Central memory CD4-positive, alpha-beta T cell (primary cell): ENCODE data around the gene TVP23B.
A peak's percentile ranks its signal among the peaks of the same experiment; 100 is the strongest.
"Not testable (repeated sequence)": the region's sequence is repeated elsewhere in the genome, so short reads cannot be mapped to it uniquely, and the experiment has no call there.

ENCODE experiments used
- DNase-seq: peaks from one replicate; pipeline ENCODE4 v3.0.0; 2022

TVP23B gene

DNA sequence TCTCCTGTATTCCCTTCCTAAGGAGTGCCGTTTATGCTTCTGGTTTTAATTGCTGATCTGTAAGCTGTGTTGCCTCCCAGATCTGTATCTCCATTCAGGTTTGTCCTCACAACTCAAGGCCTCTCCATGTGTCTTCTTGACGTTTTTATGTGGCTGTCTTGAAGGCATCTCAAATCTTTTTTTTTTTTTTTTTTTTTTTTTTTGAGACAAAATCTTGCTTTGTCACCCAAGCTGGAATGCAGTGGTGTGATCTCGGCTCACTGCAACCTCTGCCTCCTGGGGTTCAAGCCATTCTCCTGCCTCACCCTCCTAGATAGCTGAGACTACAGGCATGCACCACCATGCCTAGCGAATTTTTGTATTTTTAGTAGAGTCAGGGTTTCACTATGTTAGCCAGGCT, 13.9 kb downstream of the TVP23B start:
- not testable (repeated sequence) for DNase-seq

GRCh38 chr17:18796887-18797286, 15.9 kb downstream of the TVP23B start:
- not testable (repeated sequence) for DNase-seq

- DNase-seq = not testable (repeated sequence)
Measured at GRCh38 chr17:18803458-18804245, 22.7 kb downstream of the TVP23B start.

GRCh38 chr17:18815924-18816323, 34.9 kb downstream of the TVP23B start:
- not testable (repeated sequence) for DNase-seq

DNA sequence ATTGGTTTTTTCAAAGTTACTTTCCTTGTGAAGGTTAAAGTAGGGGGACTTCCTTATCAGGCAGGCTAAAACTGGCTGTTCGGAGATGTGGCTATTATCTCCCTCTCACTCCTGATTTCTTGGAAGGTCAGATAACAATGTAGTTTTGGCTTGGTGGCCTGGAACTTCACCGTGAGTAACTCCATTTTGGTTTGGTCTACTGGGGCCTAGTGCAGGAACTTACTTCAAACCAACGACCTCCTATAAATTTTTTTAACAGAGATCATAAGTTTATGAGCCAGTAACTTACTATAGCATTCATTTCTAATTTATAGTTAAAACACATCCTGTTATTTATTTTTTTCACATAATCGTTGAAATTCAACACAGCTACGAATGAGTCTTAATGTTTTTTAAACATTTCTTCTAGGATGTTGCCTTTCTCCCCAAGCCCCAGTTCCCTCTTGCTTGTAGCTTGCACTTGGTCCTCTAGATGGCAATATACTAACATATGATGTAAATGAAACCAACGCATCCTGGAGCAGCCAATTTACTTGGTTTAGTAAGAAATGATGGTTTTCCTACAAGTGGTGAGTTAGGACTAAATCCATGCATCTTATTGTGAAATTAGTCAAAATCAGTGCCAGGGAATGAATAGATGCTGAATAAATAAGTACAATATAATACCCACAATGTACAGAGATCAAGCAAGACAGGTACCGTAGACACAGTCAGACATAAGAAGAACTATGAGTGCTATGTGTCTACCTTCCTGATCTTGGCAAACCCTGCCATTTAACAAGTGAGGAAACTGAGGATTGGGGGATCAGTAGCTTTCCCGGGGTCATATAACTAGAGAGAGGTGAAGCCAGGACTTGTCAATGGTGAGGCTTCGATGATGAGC, 35.7 kb downstream of the TVP23B start:
- peak; percentile 61 for DNase-seq

GRCh38 chr17:18821430-18821829, 40.4 kb downstream of the TVP23B start:
- not testable (repeated sequence) for DNase-seq

DNA sequence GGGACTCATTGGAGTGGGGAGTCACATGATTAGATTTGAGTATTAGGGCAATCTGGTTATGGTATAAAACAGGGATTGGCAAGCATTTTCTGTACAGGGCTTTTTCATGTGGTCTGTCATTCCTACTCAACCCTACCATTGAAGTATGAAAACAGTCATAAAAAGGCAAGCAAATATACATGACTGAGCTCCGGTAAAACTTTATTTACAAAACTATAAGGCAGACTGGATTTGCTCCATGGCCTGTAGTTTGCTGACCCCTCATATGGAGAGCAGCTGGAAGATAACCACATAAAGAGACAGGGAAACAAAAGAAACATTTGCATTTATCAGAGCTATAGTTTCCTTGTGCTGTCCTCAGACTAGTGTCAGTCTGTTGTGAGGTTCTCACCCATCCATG, 46.6 kb downstream of the TVP23B start:
- not testable (repeated sequence) for DNase-seq

GRCh38 chr17:18848501-18848900, 67.5 kb downstream of the TVP23B start:
- DNase-seq = no peak

DNA sequence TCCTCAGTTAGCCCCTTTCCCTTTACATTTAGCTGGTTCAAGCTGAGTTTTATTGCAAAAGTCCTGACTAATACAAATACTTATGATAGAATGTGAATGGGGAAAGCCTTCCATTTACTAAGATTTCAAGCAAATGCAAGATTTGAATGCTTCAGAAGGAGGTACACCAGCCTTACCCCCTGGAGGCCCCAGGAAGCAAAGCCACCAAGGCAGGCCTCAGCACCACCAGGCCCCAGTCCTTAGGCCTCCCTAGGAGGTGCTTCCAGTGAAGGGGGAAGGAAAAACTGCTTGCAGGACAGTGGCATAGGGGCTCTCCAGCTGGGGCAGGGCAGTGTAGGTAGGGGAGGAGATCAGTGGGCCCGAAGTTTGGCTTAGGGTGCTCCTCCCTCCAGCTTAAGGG, 69.7 kb downstream of the TVP23B start:
- DNase-seq = no peak

- DNase-seq = no peak
Measured at GRCh38 chr17:18851201-18851600, 70.2 kb downstream of the TVP23B start.

DNA sequence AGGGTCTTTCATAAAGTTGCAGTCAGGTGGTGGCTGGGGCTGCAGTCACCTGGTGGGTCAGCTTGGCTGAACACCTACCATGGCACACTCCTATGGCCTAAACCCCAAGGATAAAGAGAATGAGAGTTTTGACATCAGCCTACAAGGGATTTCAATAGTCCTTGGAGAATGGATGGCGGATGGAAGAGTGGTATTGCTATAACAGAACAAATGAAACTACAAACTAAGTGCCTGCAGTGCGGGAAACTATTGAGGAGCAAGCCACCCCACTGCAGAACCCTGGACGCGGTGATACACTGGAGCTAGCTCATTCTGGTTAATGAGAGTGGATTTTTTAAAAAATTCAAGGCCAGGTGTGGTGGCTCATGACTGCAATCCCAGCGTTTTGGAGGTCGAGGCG, 74.0 kb downstream of the TVP23B start:
- no peak for DNase-seq

GRCh38 chr17:18855831-18856569, 75.0 kb downstream of the TVP23B start:
- peak; percentile 87 for DNase-seq
